Loucy (cell line): ENCODE measurements around the gene CPED1.

Source experiments
- CTCF ChIP-seq: fragments of 200-600 bp; sonication (generic); conservative IDR thresholded peaks from 2 replicates; pipeline ENCODE4 v1.5.1; 2014; ENCODE audit warnings: mild to moderate bottlenecking, antibody characterized with exemption, low read length
- EZH2phosphoT487 ChIP-seq: fragments of 200-600 bp; IDR thresholded peaks from 2 replicates; pipeline ENCODE4 v1.6.1; 2018; ENCODE audit warnings: antibody characterized with exemption, mild to moderate bottlenecking, moderate library complexity, borderline replicate concordance

GRCh38 chr7:121073463-121074099 lies 85.1 kb downstream of the CPED1 start:
- TF ChIP-seq CTCF (no peak), EZH2phosphoT487 (no peak)
